ENCODE data around the gene TMEM270.

Gene TMEM270

GRCh38 chr7:73838642-73839041 is 22.3 kb upstream of the TMEM270 start:
- TF ChIP-seq CTCF (IDR thresholded peaks at IDR 0.05), result no peak
- peaks cover 0 to 7% of the 10 kb centered on the region in 2 donors for H3K27me3 ChIP-seq
- DNase-seq, result no peak
- intact Hi-C loops (cut with DNase I; ENCODE audit: low total_unique reads), result no loop called here
- H3K4me3 ChIP-seq, result no peak overlapping the region
- H3K9me3 ChIP-seq, result no peaks in the 10 kb centered on the region
- no peaks in the 10 kb centered on the region for H3K36me3 ChIP-seq
- H3K27ac ChIP-seq, result no peak overlapping the region
- H3K4me1 ChIP-seq, result peaks cover 0 to 20% (median 10%) of the 10 kb centered on the region in 4 donors

- Histone ChIP-seq H3K4me3 (no peak overlapping the region), H3K27me3 (peaks cover 0 to 3% of the 10 kb centered on the region in 2 donors), H3K4me1 (peaks cover 0 to 20% (median 10%) of the 10 kb centered on the region in 4 donors), H3K27ac (no peak overlapping the region), H3K36me3 (no peaks in the 10 kb centered on the region), H3K9me3 (no peaks in the 10 kb centered on the region)
- no peak for DNase-seq
- TF ChIP-seq CTCF (IDR thresholded peaks at IDR 0.05), result no peak
- intact Hi-C loops (cut with DNase I; ENCODE audit: low total_unique reads), result no loop called here
Observed at GRCh38 chr7:73839290-73839689, 21.7 kb upstream of the TMEM270 start.

GRCh38 chr7:73839743-73840714 is 20.9 kb upstream of the TMEM270 start:
- Histone ChIP-seq H3K27ac (no peak overlapping the region), H3K4me1 (peaks cover 0 to 20% (median 10%) of the 10 kb centered on the region in 4 donors), H3K27me3 (peaks cover 0 to 3% of the 10 kb centered on the region in 2 donors), H3K36me3 (no peaks in the 10 kb centered on the region), H3K9me3 (no peaks in the 10 kb centered on the region), H3K4me3 (no peak overlapping the region)
- intact Hi-C loops (cut with DNase I; ENCODE audit: low total_unique reads), result loop anchor here (10.0 kb wide), 1 partner anchor 85 kb away; no protein-coding TSS in a partner anchor
- DNase-seq, result no peak
- TF ChIP-seq CTCF (IDR thresholded peaks at IDR 0.05), result no peak

- H3K4me3 ChIP-seq, result no peak overlapping the region
- no peak for TF ChIP-seq CTCF (IDR thresholded peaks at IDR 0.05)
- H3K36me3 ChIP-seq, result no peaks in the 10 kb centered on the region
- H3K9me3 ChIP-seq, result no peaks in the 10 kb centered on the region
- H3K4me1 ChIP-seq, result peaks cover 0 to 20% (median 10%) of the 10 kb centered on the region in 4 donors
- no peak overlapping the region for H3K27ac ChIP-seq
- intact Hi-C loops (cut with DNase I; ENCODE audit: low total_unique reads), result loop anchor here (10.0 kb wide), 1 partner anchor 86 kb away; no protein-coding TSS in a partner anchor
- H3K27me3 ChIP-seq, result peaks cover 0 to 3% of the 10 kb centered on the region in 2 donors
- DNase-seq, result no peak
Observed at GRCh38 chr7:73840715-73841379, 20.1 kb upstream of the TMEM270 start.

- no peaks in the 10 kb centered on the region for H3K9me3 ChIP-seq
- H3K4me1 ChIP-seq, result peaks cover 0 to 20% (median 10%) of the 10 kb centered on the region in 4 donors
- no peak for TF ChIP-seq CTCF (IDR thresholded peaks at IDR 0.05)
- peaks cover 0 to 3% of the 10 kb centered on the region in 2 donors for H3K27me3 ChIP-seq
- H3K36me3 ChIP-seq, result no peaks in the 10 kb centered on the region
- intact Hi-C loops (cut with DNase I; ENCODE audit: low total_unique reads), result loop anchor here (10.0 kb wide), 1 partner anchor 87 kb away; no protein-coding TSS in a partner anchor
- H3K4me3 ChIP-seq, result peak overlapping the region; percentile 73 to 85
- no peak for DNase-seq
- peak overlapping the region; percentile 77 to 81 for H3K27ac ChIP-seq
Observed at GRCh38 chr7:73841689-73842066, 19.3 kb upstream of the TMEM270 start.
